Measurements from ENCODE around the gene STON2. TPM values are rescaled to one million over a fixed set of nuclear protein-coding genes. Genes with fewer than 3 reads are reported as not detected.

The STON2 gene
- total RNA-seq, 2 experiments from 2014 or later: not detected

DNA sequence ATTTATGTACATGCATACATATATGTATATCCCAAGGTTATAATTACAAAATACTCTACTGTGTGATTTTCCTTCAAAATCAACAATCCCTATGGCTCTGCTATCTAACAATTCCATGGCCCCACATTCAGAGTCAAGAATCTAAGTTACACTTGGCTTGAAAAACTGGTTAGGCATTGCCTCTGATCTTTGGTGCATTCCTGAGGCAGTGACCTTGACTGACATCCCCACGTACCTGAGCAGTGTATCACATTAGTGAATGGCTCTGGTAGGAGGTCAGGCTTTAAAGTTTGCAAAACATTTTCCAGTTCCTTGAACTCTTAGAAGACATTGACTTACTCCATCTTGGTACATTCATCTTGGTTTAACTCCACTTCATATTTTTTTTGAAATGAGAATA is 8.5 kb upstream of the STON2 start:
- H3K4me1 Mint-ChIP-seq (ENCODE audit: low read depth): no peaks in the 10 kb centered on the region
- no peak for DNase-seq
- no peak overlapping the region for H3K4me3 ChIP-seq (ENCODE audit: low read length)
- H3K27ac ChIP-seq (ENCODE audit: low read depth in 1 of 2, low read length in 2 of 2): no peak overlapping the region
- no peaks in the 10 kb centered on the region for H3K9me3 Mint-ChIP-seq
- H3K36me3 ChIP-seq (ENCODE audit: insufficient read depth, low read length): no peaks in the 10 kb centered on the region
- H3K27me3 Mint-ChIP-seq: peaks cover 21% of the 10 kb centered on the region
- H3K27ac Mint-ChIP-seq: no peak overlapping the region
- no peak for ATAC-seq (ENCODE audit: poor library complexity)
- H3K9me3 ChIP-seq (ENCODE audit: control insufficient read depth in 1 of 2, insufficient read depth in 1 of 2, low read length in 2 of 2): no peaks in the 10 kb centered on the region
- peaks cover 3 to 4% of the 10 kb centered on the region in 2 experiments for H3K27me3 ChIP-seq (ENCODE audit: control insufficient read depth in 1 of 2, insufficient read depth in 2 of 2, low read length in 2 of 2)
- no peak overlapping the region for H3K4me3 Mint-ChIP-seq
- intact Hi-C loops (cut with DNase I, micrococcal nuclease): no loop called here
- H3K36me3 Mint-ChIP-seq (ENCODE audit: low read depth): no peaks in the 10 kb centered on the region
- ChIA-PET CTCF (no interaction called here), POLR2A (no interaction called here)
- no peaks in the 10 kb centered on the region for H3K4me1 ChIP-seq (ENCODE audit: insufficient read depth, low read length)
- TF ChIP-seq, protein P1, sequence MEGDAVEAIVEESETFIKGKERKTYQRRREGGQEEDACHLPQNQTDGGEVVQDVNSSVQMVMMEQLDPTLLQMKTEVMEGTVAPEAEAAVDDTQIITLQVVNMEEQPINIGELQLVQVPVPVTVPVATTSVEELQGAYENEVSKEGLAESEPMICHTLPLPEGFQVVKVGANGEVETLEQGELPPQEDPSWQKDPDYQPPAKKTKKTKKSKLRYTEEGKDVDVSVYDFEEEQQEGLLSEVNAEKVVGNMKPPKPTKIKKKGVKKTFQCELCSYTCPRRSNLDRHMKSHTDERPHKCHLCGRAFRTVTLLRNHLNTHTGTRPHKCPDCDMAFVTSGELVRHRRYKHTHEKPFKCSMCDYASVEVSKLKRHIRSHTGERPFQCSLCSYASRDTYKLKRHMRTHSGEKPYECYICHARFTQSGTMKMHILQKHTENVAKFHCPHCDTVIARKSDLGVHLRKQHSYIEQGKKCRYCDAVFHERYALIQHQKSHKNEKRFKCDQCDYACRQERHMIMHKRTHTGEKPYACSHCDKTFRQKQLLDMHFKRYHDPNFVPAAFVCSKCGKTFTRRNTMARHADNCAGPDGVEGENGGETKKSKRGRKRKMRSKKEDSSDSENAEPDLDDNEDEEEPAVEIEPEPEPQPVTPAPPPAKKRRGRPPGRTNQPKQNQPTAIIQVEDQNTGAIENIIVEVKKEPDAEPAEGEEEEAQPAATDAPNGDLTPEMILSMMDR (IDR thresholded peaks at IDR 0.05): no peak

DNA sequence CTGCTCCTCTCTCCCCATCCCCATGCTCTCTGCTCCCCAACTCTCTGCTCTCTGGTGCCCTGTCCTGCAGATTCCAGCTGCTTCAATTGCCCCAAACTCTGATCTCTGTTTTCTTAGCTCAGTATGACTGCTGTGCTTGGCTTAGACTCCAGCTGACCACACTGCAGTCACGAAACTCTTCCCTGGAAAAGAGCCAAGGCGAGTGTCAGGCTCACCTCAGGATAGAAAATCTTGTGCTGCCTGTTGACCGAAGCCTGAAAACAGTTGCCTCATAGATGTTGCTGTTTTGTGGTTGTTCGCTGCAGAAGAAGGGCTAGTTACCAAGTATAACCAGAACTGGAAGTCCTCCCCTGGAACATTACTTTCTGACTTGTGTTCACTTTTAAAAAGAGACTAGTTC is 6.7 kb upstream of the STON2 start:
- Mint-ChIP-seq H3K27ac (no peak overlapping the region), H3K27me3 (peaks cover 18% of the 10 kb centered on the region), H3K9me3 (no peaks in the 10 kb centered on the region), H3K4me1 (ENCODE audit: low read depth) (no peaks in the 10 kb centered on the region), H3K36me3 (ENCODE audit: low read depth) (no peaks in the 10 kb centered on the region), H3K4me3 (no peak overlapping the region)
- no peaks in the 10 kb centered on the region for H3K9me3 ChIP-seq (ENCODE audit: control insufficient read depth in 1 of 2, insufficient read depth in 1 of 2, low read length in 2 of 2)
- ATAC-seq (ENCODE audit: poor library complexity) (no peak), DNase-seq (no peak)
- no peak overlapping the region for H3K27ac ChIP-seq (ENCODE audit: low read depth in 1 of 2, low read length in 2 of 2)
- H3K27me3 ChIP-seq (ENCODE audit: control insufficient read depth in 1 of 2, insufficient read depth in 2 of 2, low read length in 2 of 2): peaks cover 3 to 4% of the 10 kb centered on the region in 2 experiments
- no peak overlapping the region for H3K4me3 ChIP-seq (ENCODE audit: low read length)
- POLR2A ChIA-PET: no interaction called here
- H3K36me3 ChIP-seq (ENCODE audit: insufficient read depth, low read length): no peaks in the 10 kb centered on the region
- intact Hi-C loops (cut with DNase I, micrococcal nuclease): no loop called here
- CTCF ChIA-PET: no interaction called here
- no peaks in the 10 kb centered on the region for H3K4me1 ChIP-seq (ENCODE audit: insufficient read depth, low read length)
- TF ChIP-seq, protein P1 (IDR thresholded peaks at IDR 0.05): no peak

DNA sequence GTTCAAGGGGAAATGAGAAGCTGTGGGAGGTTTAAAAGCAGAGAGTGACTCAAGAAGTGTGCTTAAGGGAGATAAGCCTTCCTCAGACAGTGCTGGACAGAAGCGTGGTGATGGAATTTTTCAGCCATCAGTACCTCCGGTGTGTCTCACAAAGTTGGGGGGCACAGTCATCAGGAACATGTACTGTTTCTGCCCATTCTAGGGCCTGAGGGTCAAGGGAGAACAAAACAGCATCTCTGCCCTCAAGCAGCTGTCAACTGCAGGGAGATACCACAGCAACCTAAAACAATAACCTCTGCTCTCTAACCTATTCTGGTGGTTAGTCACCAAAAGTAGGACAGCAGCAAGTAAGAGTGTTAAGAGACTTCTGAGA is 2.0 kb upstream of the STON2 start:
- no peak overlapping the region for H3K4me3 Mint-ChIP-seq
- H3K27me3 Mint-ChIP-seq: peaks cover 6% of the 10 kb centered on the region
- no peaks in the 10 kb centered on the region for H3K27me3 ChIP-seq (ENCODE audit: control insufficient read depth in 1 of 2, insufficient read depth in 2 of 2, low read length in 2 of 2)
- ChIA-PET CTCF (no interaction called here), POLR2A (no interaction called here)
- no peak overlapping the region for H3K4me3 ChIP-seq (ENCODE audit: low read length)
- no peaks in the 10 kb centered on the region for H3K9me3 Mint-ChIP-seq
- no peak overlapping the region for H3K27ac Mint-ChIP-seq
- intact Hi-C loops (cut with DNase I, micrococcal nuclease): no loop called here
- TF ChIP-seq, protein P1 (IDR thresholded peaks at IDR 0.05): no peak
- H3K4me1 Mint-ChIP-seq (ENCODE audit: low read depth): no peaks in the 10 kb centered on the region
- no peaks in the 10 kb centered on the region for H3K4me1 ChIP-seq (ENCODE audit: insufficient read depth, low read length)
- no peak for DNase-seq
- no peak for ATAC-seq (ENCODE audit: poor library complexity)
- no peaks in the 10 kb centered on the region for H3K36me3 Mint-ChIP-seq (ENCODE audit: low read depth)
- no peaks in the 10 kb centered on the region for H3K36me3 ChIP-seq (ENCODE audit: insufficient read depth, low read length)
- H3K9me3 ChIP-seq (ENCODE audit: control insufficient read depth in 1 of 2, insufficient read depth in 1 of 2, low read length in 2 of 2): no peaks in the 10 kb centered on the region
- no peak overlapping the region for H3K27ac ChIP-seq (ENCODE audit: low read depth in 1 of 2, low read length in 2 of 2)
